PC-9 (cell line): ENCODE data around the gene LRTM1. TPM values are rescaled to one million over a fixed set of nuclear protein-coding genes. Genes with fewer than 3 reads are reported as not detected.

Source experiments
- BruUV-seq: library from RNA; stranded (reverse); fragments of 400-500 nt; replicated peaks from 2 replicates; lab custom pipeline; 2021; lab: Mats Ljungman, UMichigan
- CTCF ChIA-PET: fragments of 300-600 bp; sonication (Branson Sonifier 250); formaldehyde crosslinking; loops from one replicate; lab custom pipeline; 2022; ENCODE audit warnings: antibody characterized with exemption; lab: Charles Lee
- POLR2A ChIA-PET: fragments of 300-600 bp; sonication (Branson Sonifier 250); formaldehyde crosslinking; loops from one replicate; lab custom pipeline; 2022; ENCODE audit warnings: antibody characterized with exemption; ENCODE audit not compliant: unreplicated experiment; lab: Charles Lee
- DNase-seq, 2 experiments: peaks; one replicate each; pipeline versions ENCODE4 v3.0.0 to v3.0.0-alpha.2; 2015 to 2022; ENCODE audit warnings: mixed read lengths in 1 of 2
- H2AFZ ChIP-seq: fragments of 200-600 bp; sonication (generic); 2 replicates; pipeline ENCODE4 v1.8.1; 2017; ENCODE audit warnings: antibody characterized with exemption
- H3F3A ChIP-seq: fragments of 200-600 bp; sonication (generic); 2 replicates; pipeline ENCODE4 v1.8.1; 2017; ENCODE audit warnings: antibody characterized with exemption, mild to moderate bottlenecking, low read depth; ENCODE audit not compliant: insufficient read depth
- H3K27ac ChIP-seq: fragments of 200-600 bp; sonication (generic); 2 replicates; pipeline ENCODE4 v1.6.1; 2016; ENCODE audit warnings: mixed run types
- H3K27me3 ChIP-seq: fragments of 200-600 bp; sonication (generic); 2 replicates; pipeline ENCODE4 v1.6.1; 2016; ENCODE audit warnings: low read depth, mixed run types; ENCODE audit not compliant: insufficient read depth
- H3K36me3 ChIP-seq: fragments of 200-600 bp; sonication (generic); 2 replicates; pipeline ENCODE4 v1.6.1; 2016; ENCODE audit warnings: low read depth, mixed run types
- H3K4me1 ChIP-seq: fragments of 200-600 bp; sonication (generic); replicated peaks from 2 replicates; pipeline ENCODE4 v1.6.1; 2016; ENCODE audit warnings: mixed run types; ENCODE audit not compliant: insufficient read depth
- H3K4me2 ChIP-seq: fragments of 200-600 bp; sonication (generic); 2 replicates; pipeline ENCODE4 v1.6.1; 2017; ENCODE audit warnings: mixed run types
- H3K4me3 ChIP-seq: fragments of 200-600 bp; sonication (generic); 2 replicates; pipeline ENCODE4 v1.6.1; 2016; ENCODE audit warnings: mixed run types
- H3K79me2 ChIP-seq: fragments of 200-600 bp; sonication (generic); 2 replicates; pipeline ENCODE4 v1.6.1; 2017; ENCODE audit warnings: low read depth, mixed run types
- H3K9me2 ChIP-seq: fragments of 200-600 bp; sonication (generic); 2 replicates; pipeline ENCODE4 v1.8.1; 2017; ENCODE audit warnings: mild to moderate bottlenecking; ENCODE audit not compliant: insufficient read depth
- H3K9me3 ChIP-seq: fragments of 200-600 bp; sonication (generic); 2 replicates; pipeline ENCODE4 v1.8.1; 2016; ENCODE audit warnings: low read depth; ENCODE audit not compliant: insufficient read depth
- H4K20me1 ChIP-seq: fragments of 200-600 bp; sonication (generic); 2 replicates; pipeline ENCODE4 v1.8.1; 2017; ENCODE audit not compliant: insufficient read depth
- CTCF ChIP-seq: fragments of 200-600 bp; sonication (generic); conservative IDR thresholded peaks from 2 replicates; pipeline ENCODE4 v1.6.1; 2017; ENCODE audit warnings: mixed run types, antibody characterized with exemption, mild to moderate bottlenecking, moderate library complexity
- EZH2 ChIP-seq: fragments of 200-600 bp; sonication (generic); IDR thresholded peaks from 2 replicates; pipeline ENCODE4 v1.8.0; 2017; ENCODE audit warnings: antibody characterized with exemption, low read depth
- intact Hi-C: fragments of 100-400 bp; cut with micrococcal nuclease; formaldehyde crosslinking; loops from one replicate; pipeline ENCODE4 v1.10.0; 2022; ENCODE audit not compliant: unreplicated experiment
- total RNA-seq: library from RNA; stranded (reverse); gene quantifications from 2 replicates; pipeline ENCODE4 v1.2.3, GENCODE V29; 2021

LRTM1 gene
- total RNA-seq, 1 experiment from 2014 or later, result not detected

DNA sequence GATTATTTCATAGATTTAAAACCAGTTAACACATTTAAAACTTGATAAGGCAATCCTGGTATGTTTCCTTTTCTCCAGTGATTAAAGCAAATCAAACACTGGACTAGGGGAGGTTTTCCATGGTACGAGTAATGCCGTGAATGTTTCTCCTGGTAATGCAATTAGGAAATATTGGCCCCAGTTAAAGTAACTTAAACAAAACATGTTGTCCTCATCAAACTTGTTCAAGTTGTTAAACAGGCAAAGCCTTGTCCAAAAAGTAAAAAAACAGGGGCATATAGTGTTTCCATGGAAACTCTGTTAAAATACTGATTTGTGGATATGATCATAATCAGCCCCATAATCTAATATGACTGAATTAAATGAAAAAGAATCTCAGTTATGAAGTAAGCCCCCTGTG, 13.1 kb upstream of the LRTM1 start:
- intact Hi-C loops, result no loop called here
- Histone ChIP-seq H3K9me2 (no peaks in the 10 kb centered on the region), H3K27ac (no peak overlapping the region), H3F3A (no peaks in the 10 kb centered on the region), H3K4me1 (no peaks in the 10 kb centered on the region), H3K4me3 (no peak overlapping the region), H3K27me3 (no peaks in the 10 kb centered on the region), H3K36me3 (no peaks in the 10 kb centered on the region), H3K4me2 (no peak overlapping the region), H3K9me3 (no peaks in the 10 kb centered on the region), H2AFZ (no peak overlapping the region), H3K79me2 (no peaks in the 10 kb centered on the region), H4K20me1 (no peaks in the 10 kb centered on the region)
- DNase-seq, result no peak
- no TSS peak for BruUV-seq
- TF ChIP-seq CTCF (no peak), EZH2 (no peak)
- POLR2A ChIA-PET, result no interaction called here
- CTCF ChIA-PET, result no interaction called here

GRCh38 chr3:54939557-54940300, 11.9 kb upstream of the LRTM1 start:
- Histone ChIP-seq H3K4me2 (no peak overlapping the region), H3K4me1 (no peaks in the 10 kb centered on the region), H3K36me3 (no peaks in the 10 kb centered on the region), H2AFZ (no peak overlapping the region), H4K20me1 (no peaks in the 10 kb centered on the region), H3K79me2 (no peaks in the 10 kb centered on the region), H3K4me3 (no peak overlapping the region), H3K27ac (no peak overlapping the region), H3F3A (no peaks in the 10 kb centered on the region), H3K27me3 (no peaks in the 10 kb centered on the region), H3K9me2 (no peaks in the 10 kb centered on the region), H3K9me3 (no peaks in the 10 kb centered on the region)
- CTCF ChIA-PET, result no interaction called here
- TF ChIP-seq EZH2 (no peak), CTCF (no peak)
- DNase-seq, result no peak
- BruUV-seq, result no TSS peak
- intact Hi-C loops, result no loop called here
- POLR2A ChIA-PET, result no interaction called here

DNA sequence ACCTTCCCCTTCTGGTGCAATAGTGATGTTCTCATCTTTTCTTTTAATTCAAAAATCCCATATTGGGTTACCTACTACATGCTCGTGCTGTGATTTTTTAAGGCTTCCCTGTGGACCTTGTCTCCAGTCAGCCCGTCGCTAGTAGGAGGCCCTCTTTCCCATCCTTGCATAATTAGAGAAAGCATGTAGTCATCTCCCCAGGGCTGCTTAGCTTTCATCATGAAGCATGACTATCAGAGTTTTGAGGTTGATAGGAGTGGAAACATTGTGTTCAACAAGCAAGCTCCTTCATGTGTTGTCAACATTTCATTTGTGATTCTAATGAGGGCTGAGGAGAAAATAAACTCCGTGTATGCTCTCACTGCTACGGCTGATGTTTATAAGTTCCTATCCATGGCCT, 8.7 kb upstream of the LRTM1 start:
- Histone ChIP-seq H3K4me3 (no peak overlapping the region), H3K36me3 (no peaks in the 10 kb centered on the region), H3K9me2 (no peaks in the 10 kb centered on the region), H4K20me1 (no peaks in the 10 kb centered on the region), H3K4me2 (no peak overlapping the region), H3K9me3 (no peaks in the 10 kb centered on the region), H3K27ac (no peak overlapping the region), H3K27me3 (no peaks in the 10 kb centered on the region), H3K4me1 (no peaks in the 10 kb centered on the region), H2AFZ (no peak overlapping the region), H3F3A (no peaks in the 10 kb centered on the region), H3K79me2 (no peaks in the 10 kb centered on the region)
- DNase-seq, result no peak
- no peak for TF ChIP-seq EZH2
- no peak for TF ChIP-seq CTCF
- intact Hi-C loops, result no loop called here
- CTCF ChIA-PET, result no interaction called here
- BruUV-seq, result no TSS peak
- POLR2A ChIA-PET, result no interaction called here
